Stimulated activated naive CD8-positive, alpha-beta T cell treated with anti-CD3 and anti-CD28 coated beads, Interleukin-15, amount 100 ng/mL, for 72 hours (primary cell): Measurements from ENCODE around the gene C10orf143.

Experiments used
- ATAC-seq: fragments of 150-1000 bp; cut with Tn5 transposase; 2 replicates; pipeline ENCODE4 v1.10.0; 2021; ENCODE audit warnings: mild to moderate bottlenecking, moderate library complexity
- DNase-seq, 2 donors: peaks; one replicate each; pipeline ENCODE4 v3.0.0; 2021 to 2022
- H3K27ac Mint-ChIP-seq, 2 donors: one replicate each; pipeline ENCODE4 v1.8.0; 2022; ENCODE audit warnings: mild to moderate bottlenecking in 2 of 2, mixed read lengths in 2 of 2, moderate library complexity in 2 of 2
- H3K27me3 Mint-ChIP-seq: one replicate; pipeline ENCODE4 v1.8.0; 2022; ENCODE audit warnings: mixed read lengths
- H3K4me1 Mint-ChIP-seq: one replicate; pipeline ENCODE4 v1.8.0; 2022; ENCODE audit warnings: mild to moderate bottlenecking, mixed read lengths
- H3K4me3 Mint-ChIP-seq, 2 donors: one replicate each; pipeline ENCODE4 v1.8.0; 2022; ENCODE audit warnings: mild to moderate bottlenecking in 2 of 2, mixed read lengths in 2 of 2, moderate library complexity in 1 of 2
- H3K9me3 Mint-ChIP-seq, 2 donors: one replicate each; pipeline ENCODE4 v1.8.0; 2022; ENCODE audit warnings: mixed read lengths in 2 of 2

Gene C10orf143

GRCh38 chr10:130078120-130078519 lies 32.5 kb downstream of the C10orf143 start:
- Mint-ChIP-seq H3K4me1 (no peaks in the 10 kb centered on the region), H3K27me3 (no peaks in the 10 kb centered on the region), H3K9me3 (peaks cover 0 to 7% of the 10 kb centered on the region in 2 donors), H3K4me3 (no peak overlapping the region), H3K27ac (no peak overlapping the region)
- DNase-seq (no peak), ATAC-seq (no peak)

DNA sequence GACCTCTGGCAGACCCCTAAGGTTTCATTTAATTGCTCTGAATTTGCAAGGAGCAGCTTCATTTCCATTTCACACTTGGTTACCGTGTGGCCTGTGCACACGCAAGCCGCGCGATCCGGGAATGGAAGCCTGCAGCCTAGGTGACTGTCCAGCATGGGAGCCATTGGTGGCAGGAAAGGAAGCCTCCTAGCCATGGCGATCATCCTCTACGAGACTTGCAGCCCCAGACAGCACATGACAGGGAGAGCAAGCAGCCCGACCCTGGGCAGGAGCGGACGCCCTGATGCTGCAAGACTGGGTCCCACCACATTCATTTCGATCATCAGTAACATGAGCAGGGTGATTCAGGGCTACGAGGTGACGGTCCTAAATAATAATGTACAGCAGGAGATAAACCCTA lies 33.9 kb downstream of the C10orf143 start:
- Mint-ChIP-seq H3K9me3 (peaks cover 5 to 18% of the 10 kb centered on the region in 2 donors), H3K27ac (peak overlapping the region in 1 of 2 donors; percentile 82), H3K4me1 (no peaks in the 10 kb centered on the region), H3K27me3 (no peaks in the 10 kb centered on the region), H3K4me3 (no peak overlapping the region)
- ATAC-seq (no peak), DNase-seq (no peak)

- DNase-seq (no peak), ATAC-seq (no peak)
- H3K4me1 Mint-ChIP-seq = no peaks in the 10 kb centered on the region
- H3K27me3 Mint-ChIP-seq = no peaks in the 10 kb centered on the region
- H3K9me3 Mint-ChIP-seq = peaks cover 5 to 18% of the 10 kb centered on the region in 2 donors
- H3K27ac Mint-ChIP-seq = no peak overlapping the region
- no peak overlapping the region for H3K4me3 Mint-ChIP-seq
Measured at GRCh38 chr10:130074639-130075038, 36.0 kb downstream of the C10orf143 start.

DNA sequence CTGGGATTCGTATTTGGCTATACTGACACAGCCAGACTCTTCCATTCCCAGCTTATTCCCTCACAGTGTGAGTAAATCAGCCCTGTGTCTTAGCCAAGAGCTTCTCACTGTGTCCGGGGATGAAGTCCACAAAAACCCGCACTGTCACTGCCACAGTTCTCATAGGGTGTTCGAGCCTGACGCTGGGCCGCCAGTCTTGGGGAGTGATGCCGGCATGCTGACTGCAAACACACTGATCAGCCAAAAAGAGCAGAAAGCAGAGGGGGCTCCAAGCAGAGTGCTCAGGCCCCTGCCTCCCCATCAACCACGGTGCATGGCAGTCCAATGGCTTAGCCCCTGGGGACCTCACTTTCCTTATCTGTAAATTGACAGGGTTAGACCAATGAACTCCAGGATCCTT lies 36.7 kb downstream of the C10orf143 start:
- H3K27ac Mint-ChIP-seq = no peak overlapping the region

DNA sequence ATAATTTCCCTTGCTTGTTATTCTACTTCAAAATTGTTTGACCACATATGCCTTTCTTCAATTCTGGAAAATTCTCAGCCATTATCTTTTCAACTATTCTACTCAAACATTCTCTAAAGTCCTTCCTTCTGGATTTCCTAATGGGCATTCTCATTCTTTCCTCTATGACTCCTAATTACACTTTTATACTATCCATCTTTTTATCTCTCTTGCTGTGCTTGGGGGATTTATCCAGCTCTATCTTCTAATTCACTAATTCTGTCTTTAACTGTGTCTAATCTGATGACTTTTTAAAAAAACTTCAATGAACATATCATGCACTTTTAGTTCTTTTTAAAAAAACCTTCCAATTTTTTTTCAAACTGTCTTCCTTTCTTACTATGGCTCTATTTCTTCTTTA lies 38.4 kb downstream of the C10orf143 start:
- Mint-ChIP-seq H3K9me3 (peaks cover 5 to 18% of the 10 kb centered on the region in 2 donors), H3K27me3 (no peaks in the 10 kb centered on the region), H3K27ac (peak overlapping the region in 1 of 2 donors; percentile 0), H3K4me3 (no peak overlapping the region), H3K4me1 (no peaks in the 10 kb centered on the region)
- ATAC-seq (no peak), DNase-seq (no peak)

More for the DNA sequence above, 36.7 kb downstream of the C10orf143 start:
- ATAC-seq (no peak), DNase-seq (no peak)
- H3K27me3 Mint-ChIP-seq = no peaks in the 10 kb centered on the region
- peaks cover 5 to 18% of the 10 kb centered on the region in 2 donors for H3K9me3 Mint-ChIP-seq
- no peak overlapping the region for H3K4me3 Mint-ChIP-seq
- no peaks in the 10 kb centered on the region for H3K4me1 Mint-ChIP-seq

DNA sequence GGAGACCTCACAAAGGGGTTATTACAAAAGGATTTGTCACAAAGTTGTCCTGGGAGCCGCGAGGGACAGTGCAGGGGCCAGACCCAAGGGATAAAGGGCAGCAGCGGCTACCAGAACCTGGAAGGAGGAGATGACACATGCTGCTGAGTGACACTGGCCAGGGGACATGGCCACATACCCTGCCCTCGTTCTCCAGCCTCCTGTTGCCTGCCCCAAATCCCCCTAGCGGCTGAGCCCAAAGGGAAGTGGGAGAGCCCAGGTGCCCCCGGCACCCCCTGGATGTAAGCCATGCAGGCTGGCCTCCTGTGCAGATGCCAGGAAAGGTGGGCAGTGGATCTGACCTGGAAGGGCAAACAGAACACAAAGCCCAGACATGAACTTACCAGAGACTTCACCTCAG lies 42.7 kb downstream of the C10orf143 start:
- Mint-ChIP-seq H3K27ac (peak overlapping the region in 1 of 2 donors; percentile 9), H3K4me1 (no peaks in the 10 kb centered on the region), H3K4me3 (no peak overlapping the region), H3K9me3 (peaks cover 5 to 9% of the 10 kb centered on the region in 2 donors), H3K27me3 (no peaks in the 10 kb centered on the region)
- ATAC-seq (no peak), DNase-seq (no peak)

- DNase-seq (no peak), ATAC-seq (no peak)
- H3K27me3 Mint-ChIP-seq = no peaks in the 10 kb centered on the region
- no peaks in the 10 kb centered on the region for H3K4me1 Mint-ChIP-seq
- no peaks in the 10 kb centered on the region for H3K9me3 Mint-ChIP-seq
- no peak overlapping the region for H3K4me3 Mint-ChIP-seq
- peak overlapping the region in 1 of 2 donors; percentile 3 for H3K27ac Mint-ChIP-seq
Measured at GRCh38 chr10:130066743-130067142, 43.9 kb downstream of the C10orf143 start.

- ATAC-seq = no peak
- Mint-ChIP-seq H3K27me3 (no peaks in the 10 kb centered on the region), H3K4me3 (no peak overlapping the region), H3K27ac (no peak overlapping the region), H3K4me1 (no peaks in the 10 kb centered on the region), H3K9me3 (no peaks in the 10 kb centered on the region)
- no peak for DNase-seq
Measured at GRCh38 chr10:130065251-130065650, 45.4 kb downstream of the C10orf143 start.

- no peaks in the 10 kb centered on the region for H3K9me3 Mint-ChIP-seq
- H3K4me1 Mint-ChIP-seq = no peaks in the 10 kb centered on the region
- DNase-seq (no peak), ATAC-seq (no peak)
- H3K27ac Mint-ChIP-seq = no peak overlapping the region
- no peaks in the 10 kb centered on the region for H3K27me3 Mint-ChIP-seq
- H3K4me3 Mint-ChIP-seq = no peak overlapping the region
Measured at GRCh38 chr10:130064783-130065182, 45.8 kb downstream of the C10orf143 start.

DNA sequence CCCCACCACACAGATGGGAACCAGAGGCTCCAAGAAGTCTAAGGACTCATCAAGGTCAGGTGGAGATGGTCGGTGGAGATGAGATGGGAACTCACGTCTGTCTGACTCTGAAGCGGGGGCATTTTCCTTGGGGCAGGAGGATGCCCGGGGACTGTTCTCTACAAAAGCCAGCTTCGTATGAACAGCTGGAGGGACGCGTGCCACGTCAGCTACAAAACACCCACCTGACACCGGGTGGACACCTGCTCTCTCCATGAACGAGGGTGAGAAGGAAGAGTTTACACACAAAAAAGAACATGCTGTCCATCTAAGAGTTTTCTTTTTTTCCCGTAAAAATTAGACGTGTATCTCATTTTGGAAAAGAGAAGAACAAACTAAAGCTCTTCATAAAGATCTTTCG lies 47.7 kb downstream of the C10orf143 start:
- H3K27me3 Mint-ChIP-seq = no peaks in the 10 kb centered on the region
- no peaks in the 10 kb centered on the region for H3K9me3 Mint-ChIP-seq
- DNase-seq = no peak
- no peak overlapping the region for H3K27ac Mint-ChIP-seq
- no peaks in the 10 kb centered on the region for H3K4me1 Mint-ChIP-seq
- ATAC-seq = no peak
- H3K4me3 Mint-ChIP-seq = no peak overlapping the region

- DNase-seq (no peak), ATAC-seq (no peak)
- H3K27ac Mint-ChIP-seq = no peak overlapping the region
- no peak overlapping the region for H3K4me3 Mint-ChIP-seq
- no peaks in the 10 kb centered on the region for H3K4me1 Mint-ChIP-seq
- H3K27me3 Mint-ChIP-seq = no peaks in the 10 kb centered on the region
- peaks cover 0 to 3% of the 10 kb centered on the region in 2 donors for H3K9me3 Mint-ChIP-seq
Measured at GRCh38 chr10:130062201-130062600, 48.4 kb downstream of the C10orf143 start.

- ATAC-seq (no peak), DNase-seq (no peak)
- H3K4me3 Mint-ChIP-seq = no peak overlapping the region
- peaks cover 0 to 7% of the 10 kb centered on the region in 2 donors for H3K9me3 Mint-ChIP-seq
- H3K27ac Mint-ChIP-seq = no peak overlapping the region
- no peaks in the 10 kb centered on the region for H3K4me1 Mint-ChIP-seq
- H3K27me3 Mint-ChIP-seq = no peaks in the 10 kb centered on the region
Measured at GRCh38 chr10:130061760-130062159, 48.9 kb downstream of the C10orf143 start.

- no peaks in the 10 kb centered on the region for H3K27me3 Mint-ChIP-seq
- no peaks in the 10 kb centered on the region for H3K4me1 Mint-ChIP-seq
- no peak for ATAC-seq
- H3K27ac Mint-ChIP-seq = peak overlapping the region in 1 of 2 donors; percentile 71
- no peak overlapping the region for H3K4me3 Mint-ChIP-seq
- H3K9me3 Mint-ChIP-seq = peaks cover 0 to 15% of the 10 kb centered on the region in 2 donors
- DNase-seq = no peak
Measured at GRCh38 chr10:130054021-130054420, 56.6 kb downstream of the C10orf143 start.

DNA sequence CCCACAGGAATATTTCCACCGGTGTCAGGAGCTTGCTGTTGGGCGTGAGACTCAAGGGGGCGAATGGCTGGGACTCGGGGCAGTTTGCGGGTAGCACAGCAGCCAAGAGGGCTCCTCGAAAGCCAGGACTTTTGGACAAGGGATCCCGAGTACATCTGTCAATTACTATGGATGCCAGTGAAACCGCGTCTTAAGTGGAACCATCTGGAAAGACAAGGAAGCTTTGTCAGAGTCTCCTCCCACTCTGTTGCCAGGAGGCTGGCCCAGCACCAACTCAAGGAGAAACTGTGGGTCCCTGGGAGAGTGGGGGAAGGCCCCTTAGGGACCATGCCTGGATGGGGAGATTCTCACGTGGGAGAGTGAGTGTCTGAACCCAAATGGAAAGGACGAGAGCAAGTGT lies 57.1 kb downstream of the C10orf143 start:
- Mint-ChIP-seq H3K27me3 (no peaks in the 10 kb centered on the region), H3K27ac (no peak overlapping the region)

GRCh38 chr10:130052193-130052592 lies 58.4 kb downstream of the C10orf143 start:
- no peak for ATAC-seq
- Mint-ChIP-seq H3K4me3 (no peak overlapping the region), H3K9me3 (peaks cover 0 to 12% of the 10 kb centered on the region in 2 donors), H3K27ac (no peak overlapping the region), H3K27me3 (no peaks in the 10 kb centered on the region), H3K4me1 (no peaks in the 10 kb centered on the region)
- DNase-seq = no peak

More for the DNA sequence above, 57.1 kb downstream of the C10orf143 start:
- Mint-ChIP-seq H3K9me3 (peaks cover 0 to 15% of the 10 kb centered on the region in 2 donors), H3K4me3 (no peak overlapping the region), H3K4me1 (no peaks in the 10 kb centered on the region)
- DNase-seq (no peak), ATAC-seq (no peak)

GRCh38 chr10:130050721-130051120 lies 59.9 kb downstream of the C10orf143 start:
- no peak for ATAC-seq
- peaks cover 0 to 9% of the 10 kb centered on the region in 2 donors for H3K9me3 Mint-ChIP-seq

DNA sequence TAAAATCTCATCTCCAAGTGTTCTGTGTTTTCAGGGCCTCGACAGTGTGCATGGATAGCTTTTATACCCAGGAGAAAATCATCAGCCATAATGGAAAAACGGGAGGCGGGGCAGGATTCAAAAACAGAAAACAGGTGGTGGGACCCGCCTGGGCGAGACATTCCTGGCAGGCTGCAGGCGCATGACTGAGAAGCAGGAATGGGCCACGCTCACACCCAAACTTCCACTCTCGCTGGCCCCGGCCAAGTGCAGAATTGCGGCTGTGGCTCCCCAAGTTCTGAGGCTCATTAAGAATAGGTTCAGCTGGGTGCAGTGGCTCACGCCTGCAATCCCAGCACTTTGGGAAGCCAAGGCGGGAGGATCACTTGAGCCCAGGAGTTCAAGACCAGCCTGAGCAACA lies 60.6 kb downstream of the C10orf143 start:
- Mint-ChIP-seq H3K9me3 (peaks cover 0 to 9% of the 10 kb centered on the region in 2 donors), H3K4me3 (no peak overlapping the region), H3K27ac (peak overlapping the region in 1 of 2 donors; percentile 68), H3K4me1 (no peaks in the 10 kb centered on the region), H3K27me3 (no peaks in the 10 kb centered on the region)
- DNase-seq (no peak), ATAC-seq (no peak)

More at GRCh38 chr10:130050721-130051120, 59.9 kb downstream of the C10orf143 start:
- Mint-ChIP-seq H3K4me3 (no peak overlapping the region), H3K4me1 (no peaks in the 10 kb centered on the region), H3K27me3 (no peaks in the 10 kb centered on the region), H3K27ac (no peak overlapping the region)
- no peak for DNase-seq
